ENCODE measurements around the gene PCSK1N.

Gene PCSK1N

GRCh38 chrX:48852857-48853256, 17.4 kb upstream of the PCSK1N start:
- DNase-seq (ENCODE audit: low read depth, low spot score): no peak
- Histone ChIP-seq H3K4me3 (ENCODE audit: insufficient read length, low read depth) (no peak overlapping the region), H3K9ac (ENCODE audit: insufficient read length, low read depth) (no peak overlapping the region), H3K9me3 (ENCODE audit: insufficient read depth, low read length) (peaks cover 20% of the 10 kb centered on the region; the same call in 1 of the 2 replicates), H3K36me3 (ENCODE audit: insufficient read depth, insufficient read length, low read length) (no peaks in the 10 kb centered on the region), H3K27me3 (ENCODE audit: insufficient read depth, insufficient read length) (no peaks in the 10 kb centered on the region), H3K4me1 (ENCODE audit: insufficient read depth, insufficient read length) (no peaks in the 10 kb centered on the region)
- TF ChIP-seq ZNF274 (IDR thresholded peaks at IDR 0.05; ENCODE audit: low read depth, low read length) (no peak), YY1 (IDR thresholded peaks at IDR 0.05; ENCODE audit: insufficient read depth, insufficient read length) (no peak), SUZ12 (IDR thresholded peaks at IDR 0.05; ENCODE audit: extremely low read depth, insufficient read depth, insufficient read length) (no peak)

DNA sequence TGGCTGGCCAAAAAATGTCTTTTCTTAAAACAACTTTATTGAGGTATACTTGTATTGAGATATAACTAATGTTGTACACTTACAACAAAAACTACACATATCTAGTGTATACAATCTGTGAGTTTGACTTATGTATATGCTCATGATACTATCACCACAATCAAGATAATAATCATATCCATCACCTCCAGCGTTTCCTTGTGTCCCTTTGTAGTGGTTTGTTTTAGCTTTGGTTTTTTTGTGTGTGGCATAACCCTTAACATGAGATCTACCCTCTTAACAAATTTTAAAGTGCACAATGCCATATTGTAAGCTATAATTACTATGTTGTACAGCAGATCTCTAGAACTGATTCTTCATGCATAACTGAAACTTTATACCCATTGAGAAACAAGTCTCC, 13.4 kb upstream of the PCSK1N start:
- Histone ChIP-seq H3K4me1 (ENCODE audit: insufficient read depth, insufficient read length) (no peaks in the 10 kb centered on the region), H3K27me3 (ENCODE audit: insufficient read depth, insufficient read length) (no peaks in the 10 kb centered on the region), H3K36me3 (ENCODE audit: insufficient read depth, insufficient read length, low read length) (no peaks in the 10 kb centered on the region), H3K9ac (ENCODE audit: insufficient read length, low read depth) (no peak overlapping the region), H3K4me3 (ENCODE audit: insufficient read length, low read depth) (no peak overlapping the region), H3K9me3 (ENCODE audit: insufficient read depth, low read length) (peaks cover 20% of the 10 kb centered on the region; the same call in 1 of the 2 replicates)
- TF ChIP-seq YY1 (IDR thresholded peaks at IDR 0.05; ENCODE audit: insufficient read depth, insufficient read length): no peak
- no peak for TF ChIP-seq SUZ12 (IDR thresholded peaks at IDR 0.05; ENCODE audit: extremely low read depth, insufficient read depth, insufficient read length)
- no peak for TF ChIP-seq ZNF274 (IDR thresholded peaks at IDR 0.05; ENCODE audit: low read depth, low read length)
- DNase-seq (ENCODE audit: low read depth, low spot score): no peak

- H3K4me3 ChIP-seq (ENCODE audit: insufficient read length, low read depth): no peak overlapping the region
- DNase-seq (ENCODE audit: low read depth, low spot score): no peak
- TF ChIP-seq SUZ12 (IDR thresholded peaks at IDR 0.05; ENCODE audit: extremely low read depth, insufficient read depth, insufficient read length) (no peak), ZNF274 (IDR thresholded peaks at IDR 0.05; ENCODE audit: low read depth, low read length) (no peak), YY1 (IDR thresholded peaks at IDR 0.05; ENCODE audit: insufficient read depth, insufficient read length) (no peak)
- no peaks in the 10 kb centered on the region for H3K4me1 ChIP-seq (ENCODE audit: insufficient read depth, insufficient read length)
- H3K9ac ChIP-seq (ENCODE audit: insufficient read length, low read depth): no peak overlapping the region
- no peaks in the 10 kb centered on the region for H3K9me3 ChIP-seq (ENCODE audit: insufficient read depth, low read length)
- peaks cover 21% of the 10 kb centered on the region for H3K27me3 ChIP-seq (ENCODE audit: insufficient read depth, insufficient read length)
- H3K36me3 ChIP-seq (ENCODE audit: insufficient read depth, insufficient read length, low read length): no peaks in the 10 kb centered on the region
These were observed 4.3 kb upstream of the PCSK1N start for GRCh38 chrX:48839686-48840085.

DNA sequence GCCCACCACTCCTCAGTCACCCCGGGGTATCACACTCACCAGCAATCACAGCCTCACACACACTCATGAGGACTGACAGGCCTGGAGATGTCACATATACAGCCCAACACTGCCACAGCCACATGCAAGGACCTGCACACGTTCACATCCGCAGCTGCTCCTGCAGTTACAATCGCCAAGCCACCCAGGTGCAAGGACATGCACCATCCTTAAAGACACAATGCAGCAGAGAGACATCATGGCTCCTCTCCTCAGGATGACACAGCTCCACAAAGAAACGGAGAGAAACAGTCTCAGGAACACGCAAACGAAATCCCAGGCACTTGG, 1.1 kb downstream of the PCSK1N start:
- no peak for DNase-seq (ENCODE audit: low read depth, low spot score)
- Histone ChIP-seq H3K27me3 (ENCODE audit: insufficient read depth, insufficient read length) (peaks cover 75% of the 10 kb centered on the region), H3K9ac (ENCODE audit: insufficient read length, low read depth) (no peak overlapping the region), H3K9me3 (ENCODE audit: insufficient read depth, low read length) (no peaks in the 10 kb centered on the region), H3K4me1 (ENCODE audit: insufficient read depth, insufficient read length) (peaks cover 7% of the 10 kb centered on the region), H3K36me3 (ENCODE audit: insufficient read depth, insufficient read length, low read length) (no peaks in the 10 kb centered on the region), H3K4me3 (ENCODE audit: insufficient read length, low read depth) (peak overlapping the region; percentile 49)
- TF ChIP-seq SUZ12 (IDR thresholded peaks at IDR 0.05; ENCODE audit: extremely low read depth, insufficient read depth, insufficient read length) (no peak), YY1 (IDR thresholded peaks at IDR 0.05; ENCODE audit: insufficient read depth, insufficient read length) (no peak), ZNF274 (IDR thresholded peaks at IDR 0.05; ENCODE audit: low read depth, low read length) (no peak)

GRCh38 chrX:48833542-48834138, 1.8 kb downstream of the PCSK1N start:
- Histone ChIP-seq H3K4me1 (ENCODE audit: insufficient read depth, insufficient read length) (peaks cover 7% of the 10 kb centered on the region), H3K36me3 (ENCODE audit: insufficient read depth, insufficient read length, low read length) (no peaks in the 10 kb centered on the region), H3K9ac (ENCODE audit: insufficient read length, low read depth) (no peak overlapping the region), H3K9me3 (ENCODE audit: insufficient read depth, low read length) (no peaks in the 10 kb centered on the region), H3K4me3 (ENCODE audit: insufficient read length, low read depth) (no peak overlapping the region), H3K27me3 (ENCODE audit: insufficient read depth, insufficient read length) (peaks cover 78% of the 10 kb centered on the region)
- TF ChIP-seq ZNF274 (IDR thresholded peaks at IDR 0.05; ENCODE audit: low read depth, low read length): no peak
- TF ChIP-seq SUZ12 (IDR thresholded peaks at IDR 0.05; ENCODE audit: extremely low read depth, insufficient read depth, insufficient read length): no peak
- TF ChIP-seq YY1 (IDR thresholded peaks at IDR 0.05; ENCODE audit: insufficient read depth, insufficient read length): no peak
- no peak for DNase-seq (ENCODE audit: low read depth, low spot score)

DNA sequence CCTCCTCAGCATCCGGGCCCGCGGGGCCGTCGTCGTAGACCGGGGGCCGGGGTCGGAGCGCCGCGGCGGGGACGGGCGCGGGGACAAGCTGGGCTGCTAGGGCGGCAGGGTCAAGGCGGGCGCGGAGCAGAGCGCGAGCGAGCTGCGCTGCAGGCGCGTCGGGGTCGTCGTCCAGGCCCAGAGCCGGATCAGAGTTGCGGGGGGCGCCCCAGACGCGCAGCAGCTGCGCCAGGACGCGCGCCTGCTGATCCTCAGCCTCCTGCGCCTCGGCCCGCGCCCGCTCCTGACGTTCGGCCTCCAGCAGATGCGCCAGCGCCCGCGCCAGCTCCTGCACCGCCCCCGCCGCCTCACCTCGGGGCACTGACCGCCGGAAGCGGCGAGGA, 3.5 kb downstream of the PCSK1N start:
- Histone ChIP-seq H3K36me3 (ENCODE audit: insufficient read depth, insufficient read length, low read length) (no peaks in the 10 kb centered on the region), H3K9me3 (ENCODE audit: insufficient read depth, low read length) (no peaks in the 10 kb centered on the region), H3K9ac (ENCODE audit: insufficient read length, low read depth) (peak overlapping the region; percentile 61), H3K4me1 (ENCODE audit: insufficient read depth, insufficient read length) (peaks cover 10% of the 10 kb centered on the region), H3K27me3 (ENCODE audit: insufficient read depth, insufficient read length) (peaks cover 78% of the 10 kb centered on the region), H3K4me3 (ENCODE audit: insufficient read length, low read depth) (peak overlapping the region; percentile 51)
- no peak for DNase-seq (ENCODE audit: low read depth, low spot score)
- TF ChIP-seq SUZ12 (IDR thresholded peaks at IDR 0.05; ENCODE audit: extremely low read depth, insufficient read depth, insufficient read length): no peak
- no peak for TF ChIP-seq YY1 (IDR thresholded peaks at IDR 0.05; ENCODE audit: insufficient read depth, insufficient read length)
- TF ChIP-seq ZNF274 (IDR thresholded peaks at IDR 0.05; ENCODE audit: low read depth, low read length): no peak

- H3K4me3 ChIP-seq (ENCODE audit: insufficient read length, low read depth): peak overlapping the region; percentile 51
- H3K27me3 ChIP-seq (ENCODE audit: insufficient read depth, insufficient read length): peaks cover 72% of the 10 kb centered on the region
- DNase-seq (ENCODE audit: low read depth, low spot score): no peak
- H3K36me3 ChIP-seq (ENCODE audit: insufficient read depth, insufficient read length, low read length): no peaks in the 10 kb centered on the region
- TF ChIP-seq ZNF274 (IDR thresholded peaks at IDR 0.05; ENCODE audit: low read depth, low read length) (no peak), SUZ12 (IDR thresholded peaks at IDR 0.05; ENCODE audit: extremely low read depth, insufficient read depth, insufficient read length) (no peak)
- no peaks in the 10 kb centered on the region for H3K9me3 ChIP-seq (ENCODE audit: insufficient read depth, low read length)
- peak overlapping the region; percentile 61 for H3K9ac ChIP-seq (ENCODE audit: insufficient read length, low read depth)
- peaks cover 10% of the 10 kb centered on the region for H3K4me1 ChIP-seq (ENCODE audit: insufficient read depth, insufficient read length)
These were observed 4.1 kb downstream of the PCSK1N start for GRCh38 chrX:48831136-48831908.

Data from NT2/D1 (cell line).